Ascending aorta (tissue), 2 donors: ENCODE measurements around the gene MAEL. TPM values are rescaled to one million over a fixed set of nuclear protein-coding genes. Genes with fewer than 3 reads are reported as not detected.

ENCODE experiments used
- DNase-seq, 2 donors: peaks; one replicate each; pipeline ENCODE4 v3.0.0-alpha.2; 2019; ENCODE audit warnings: low spot score in 2 of 2
- H3K27ac ChIP-seq, 2 donors: fragments of 200-600 bp; sonication (generic); one replicate each; pipeline ENCODE4 v1.5.1; 2016 to 2017; ENCODE audit warnings: mild to moderate bottlenecking in 1 of 2
- H3K27me3 ChIP-seq: fragments of 200-600 bp; sonication (generic); one replicate; pipeline ENCODE4 v1.5.1; 2017
- H3K36me3 ChIP-seq, 2 donors: fragments of 200-600 bp; sonication (generic); one replicate each; pipeline ENCODE4 v1.5.1; 2016
- H3K4me1 ChIP-seq, 2 donors: fragments of 200-600 bp; sonication (generic); one replicate each; pipeline ENCODE4 v1.5.1; 2016 to 2017; ENCODE audit warnings: mild to moderate bottlenecking in 1 of 2
- H3K4me3 ChIP-seq, 2 donors: fragments of 200-600 bp; sonication (generic); one replicate each; pipeline ENCODE4 v1.5.1; 2016 to 2017; ENCODE audit warnings: mild to moderate bottlenecking in 1 of 2
- H3K9me3 ChIP-seq, 2 donors: fragments of 200-600 bp; sonication (generic); one replicate each; pipeline ENCODE4 v1.5.1; 2016
- intact Hi-C: fragments of 100-400 bp; cut with DNase I; formaldehyde crosslinking; loops from one replicate; pipeline ENCODE4 v1.15.1; 2023
- total RNA-seq: library from RNA; depleted of rRNA; stranded (reverse); fragments of >200 nt; gene quantifications from one replicate; pipeline ENCODE4 v1.1.0, GENCODE V29; 2016
- TF ChIP-seq, protein P1 (sequence below), 3 experiments: fragments of 200-600 bp in 2 of 3; fragments of 450-650 bp in 1 of 3; sonication (generic) in 2 of 3; IDR thresholded peaks; one replicate each; pipeline ENCODE4 v1.5.1; 2016 to 2019; ENCODE audit warnings: antibody characterized with exemption in 3 of 3, mild to moderate bottlenecking in 1 of 3, moderate library complexity in 1 of 3

The MAEL gene
- total RNA-seq, 1 donor from 2014 or later: not detected

DNA sequence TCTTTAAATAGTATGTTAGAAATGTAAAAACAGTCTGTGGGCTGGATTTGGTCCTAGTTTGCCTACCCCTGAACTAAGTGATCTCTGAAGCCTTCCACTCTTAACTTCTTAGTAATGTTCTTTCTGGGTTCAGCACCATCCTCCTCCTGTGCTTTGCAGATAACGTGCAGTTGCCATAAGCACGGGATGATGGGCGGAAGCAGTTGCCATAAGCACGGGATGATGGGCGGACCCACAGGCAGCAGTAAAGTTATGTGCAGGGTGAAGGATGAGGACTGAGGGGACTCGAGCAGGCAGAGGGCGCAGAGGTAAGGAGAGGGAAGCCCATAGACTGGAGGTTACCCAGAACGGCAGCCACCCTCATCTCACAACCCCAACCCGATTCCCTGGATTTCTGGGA, 75.5 kb downstream of the MAEL start:
- intact Hi-C loops: loop anchor here (5.0 kb wide), 4 partner anchors 63 to 623 kb away; partner anchors contain the start of gene POU2F1
- no peak overlapping the region for H3K27ac ChIP-seq
- H3K4me3 ChIP-seq: no peak overlapping the region
- DNase-seq: no peak
- TF ChIP-seq, protein P1, sequence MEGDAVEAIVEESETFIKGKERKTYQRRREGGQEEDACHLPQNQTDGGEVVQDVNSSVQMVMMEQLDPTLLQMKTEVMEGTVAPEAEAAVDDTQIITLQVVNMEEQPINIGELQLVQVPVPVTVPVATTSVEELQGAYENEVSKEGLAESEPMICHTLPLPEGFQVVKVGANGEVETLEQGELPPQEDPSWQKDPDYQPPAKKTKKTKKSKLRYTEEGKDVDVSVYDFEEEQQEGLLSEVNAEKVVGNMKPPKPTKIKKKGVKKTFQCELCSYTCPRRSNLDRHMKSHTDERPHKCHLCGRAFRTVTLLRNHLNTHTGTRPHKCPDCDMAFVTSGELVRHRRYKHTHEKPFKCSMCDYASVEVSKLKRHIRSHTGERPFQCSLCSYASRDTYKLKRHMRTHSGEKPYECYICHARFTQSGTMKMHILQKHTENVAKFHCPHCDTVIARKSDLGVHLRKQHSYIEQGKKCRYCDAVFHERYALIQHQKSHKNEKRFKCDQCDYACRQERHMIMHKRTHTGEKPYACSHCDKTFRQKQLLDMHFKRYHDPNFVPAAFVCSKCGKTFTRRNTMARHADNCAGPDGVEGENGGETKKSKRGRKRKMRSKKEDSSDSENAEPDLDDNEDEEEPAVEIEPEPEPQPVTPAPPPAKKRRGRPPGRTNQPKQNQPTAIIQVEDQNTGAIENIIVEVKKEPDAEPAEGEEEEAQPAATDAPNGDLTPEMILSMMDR (IDR thresholded peaks at IDR 0.05): no peak
- H3K9me3 ChIP-seq: no peaks in the 10 kb centered on the region
- no peaks in the 10 kb centered on the region for H3K27me3 ChIP-seq
- no peaks in the 10 kb centered on the region for H3K36me3 ChIP-seq
- H3K4me1 ChIP-seq: peaks cover 0 to 2% of the 10 kb centered on the region in 2 donors

DNA sequence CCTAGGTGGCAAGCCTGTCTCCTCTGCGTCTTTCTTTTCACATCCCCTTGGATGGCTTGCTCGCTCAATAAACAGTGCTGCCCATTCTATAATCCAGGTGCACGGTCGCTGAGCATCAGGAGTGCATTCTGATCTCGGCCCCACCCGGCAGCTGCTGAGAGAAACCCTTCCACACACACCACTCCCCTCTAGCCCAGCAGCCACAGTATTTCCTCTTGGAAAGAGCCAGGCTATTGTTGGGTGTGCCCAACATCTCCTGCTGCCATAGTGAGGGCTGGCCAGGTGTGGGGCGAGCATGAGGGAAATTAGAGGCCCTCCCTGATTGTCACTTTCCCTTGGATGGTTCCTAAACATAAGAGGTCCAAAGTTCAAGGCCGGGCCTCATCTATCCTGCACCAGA, 76.4 kb downstream of the MAEL start:
- H3K27me3 ChIP-seq: no peaks in the 10 kb centered on the region
- H3K4me3 ChIP-seq: no peak overlapping the region
- H3K4me1 ChIP-seq: peaks cover 0 to 2% of the 10 kb centered on the region in 2 donors
- no peak overlapping the region for H3K27ac ChIP-seq
- DNase-seq: no peak
- TF ChIP-seq, protein P1 (IDR thresholded peaks at IDR 0.05): no peak
- intact Hi-C loops: loop anchor here (5.0 kb wide), 4 partner anchors 62 to 622 kb away; partner anchors contain the start of gene POU2F1
- no peaks in the 10 kb centered on the region for H3K36me3 ChIP-seq
- H3K9me3 ChIP-seq: no peaks in the 10 kb centered on the region

DNA sequence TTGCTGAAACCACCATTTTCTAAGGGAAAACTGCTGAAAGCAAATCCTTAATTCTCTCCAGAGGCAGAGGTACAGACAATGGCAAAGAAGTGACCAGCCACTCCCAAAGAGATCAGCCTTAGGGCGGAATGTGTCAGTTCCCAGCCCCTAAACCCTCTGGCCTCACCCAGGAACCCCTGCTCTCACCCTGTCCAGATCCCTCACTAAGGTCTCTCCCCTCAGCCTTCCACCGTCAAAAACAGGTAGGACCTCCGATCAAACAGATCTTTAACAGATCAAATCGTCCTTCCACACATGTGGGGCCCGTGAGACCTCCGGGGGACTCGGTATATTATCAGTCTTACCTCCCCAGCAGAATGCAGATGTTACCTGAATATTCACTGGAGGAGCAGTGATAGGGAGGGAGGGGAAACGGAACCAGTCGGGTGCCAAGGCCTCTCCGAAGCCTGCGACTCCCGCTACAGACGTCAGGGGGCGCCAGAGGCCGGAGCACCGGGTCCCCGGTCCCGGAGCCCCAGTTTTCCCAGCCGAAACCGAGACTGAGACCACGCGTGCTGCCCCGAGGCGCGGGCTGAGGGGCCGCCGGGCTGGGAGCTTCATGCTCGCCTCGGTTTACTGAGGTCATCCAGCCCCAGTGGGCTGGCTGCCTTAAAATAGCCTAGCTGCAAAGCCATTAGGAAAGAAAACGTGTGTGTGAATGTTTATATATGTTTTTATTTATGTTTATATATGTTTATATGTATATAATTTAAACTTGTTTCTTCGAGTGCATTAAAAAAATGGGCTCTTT, 77.4 kb downstream of the MAEL start:
- DNase-seq: peak in 1 of 2 donors; percentile 76
- Histone ChIP-seq H3K9me3 (no peaks in the 10 kb centered on the region), H3K4me3 (peak overlapping the region; percentile 36 to 44), H3K27ac (no peak overlapping the region), H3K27me3 (no peaks in the 10 kb centered on the region), H3K4me1 (peaks cover 0 to 2% of the 10 kb centered on the region in 2 donors), H3K36me3 (no peaks in the 10 kb centered on the region)
- TF ChIP-seq, protein P1 (IDR thresholded peaks at IDR 0.05): peak; percentile 86 to 97 (median 88)
- intact Hi-C loops: loop anchor here (1.0 to 5.0 kb wide), 6 partner anchors 61 to 621 kb away; partner anchors contain the start of gene POU2F1

DNA sequence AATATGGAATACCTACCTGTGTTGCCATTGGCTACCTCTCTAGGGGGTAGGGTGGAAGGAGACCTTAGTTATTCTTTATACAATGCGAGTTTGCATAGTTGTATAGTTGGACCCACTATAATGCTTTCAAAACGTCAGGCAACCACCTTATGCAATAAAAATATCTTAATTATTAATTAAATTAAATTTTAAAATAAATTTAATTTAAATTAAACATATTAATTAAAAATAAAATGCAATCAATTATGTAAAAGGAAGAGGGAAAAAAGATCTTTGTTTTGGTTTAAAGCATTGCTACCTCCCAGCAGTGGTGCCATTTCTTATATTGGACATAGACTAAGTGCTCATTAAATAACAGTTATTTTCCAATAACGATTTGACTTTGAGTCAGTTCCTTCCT, 78.8 kb downstream of the MAEL start:
- H3K4me3 ChIP-seq: no peak overlapping the region
- H3K36me3 ChIP-seq: no peaks in the 10 kb centered on the region
- DNase-seq: no peak
- TF ChIP-seq, protein P1 (IDR thresholded peaks at IDR 0.05): no peak
- no peak overlapping the region for H3K27ac ChIP-seq
- peaks cover 0 to 2% of the 10 kb centered on the region in 2 donors for H3K4me1 ChIP-seq
- no peaks in the 10 kb centered on the region for H3K9me3 ChIP-seq
- intact Hi-C loops: loop anchor here (2.0 to 5.0 kb wide), 5 partner anchors 59 to 619 kb away; partner anchors contain the start of gene POU2F1
- H3K27me3 ChIP-seq: no peaks in the 10 kb centered on the region

DNA sequence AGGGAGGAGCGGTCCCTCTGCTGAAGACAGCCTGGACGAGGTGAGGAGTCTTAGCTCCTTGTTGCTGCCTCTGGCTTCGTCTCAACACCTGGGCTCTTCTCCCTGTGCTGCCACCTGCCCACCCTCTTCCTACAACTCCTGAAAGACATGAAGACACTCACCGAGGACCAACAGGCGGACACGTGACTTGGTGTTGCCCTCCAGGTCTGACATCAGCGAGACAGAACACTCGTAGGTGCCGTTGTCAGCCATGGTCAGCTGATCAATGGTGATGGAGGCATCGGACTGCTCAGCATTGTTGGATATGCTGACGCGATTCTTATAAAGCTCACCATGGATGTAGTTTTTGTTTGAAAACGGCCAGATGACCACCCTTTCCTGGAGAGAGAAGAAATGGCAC, 79.7 kb downstream of the MAEL start:
- TF ChIP-seq, protein P1 (IDR thresholded peaks at IDR 0.05): no peak
- Histone ChIP-seq H3K4me1 (peaks cover 0 to 2% of the 10 kb centered on the region in 2 donors), H3K36me3 (no peaks in the 10 kb centered on the region), H3K27ac (no peak overlapping the region), H3K4me3 (no peak overlapping the region), H3K9me3 (no peaks in the 10 kb centered on the region), H3K27me3 (no peaks in the 10 kb centered on the region)
- intact Hi-C loops: loop anchor here (5.0 kb wide), 4 partner anchors 59 to 619 kb away; partner anchors contain the start of gene POU2F1
- no peak for DNase-seq
